Fibroblast of lung (primary cell): ENCODE data around the gene DLGAP3. TPM values are rescaled to one million over a fixed set of nuclear protein-coding genes. Genes with fewer than 3 reads are reported as not detected.

ENCODE experiments used
- DNase-seq, 2 donors: peaks; one replicate each; pipeline versions ENCODE4 v3.0.0 to v3.0.0-alpha.2; 2010; ENCODE audit warnings: low read depth in 2 of 2
- H2AFZ ChIP-seq: 2 replicates; pipeline ENCODE4 v1.5.1; 2012; ENCODE audit warnings: low read length, control low read depth, inconsistent platforms
- H3K27ac ChIP-seq: 2 replicates; pipeline ENCODE4 v1.5.1; 2011; ENCODE audit warnings: low read length, control low read depth; ENCODE audit not compliant: insufficient read depth
- H3K27me3 ChIP-seq: 2 replicates; pipeline ENCODE4 v1.5.1; 2011; ENCODE audit warnings: mild to moderate bottlenecking, low read length; ENCODE audit not compliant: control insufficient read depth, insufficient read depth
- H3K36me3 ChIP-seq: 2 replicates; pipeline ENCODE4 v1.5.1; 2011; ENCODE audit warnings: low read length; ENCODE audit not compliant: control insufficient read depth, insufficient read depth
- H3K4me1 ChIP-seq: 2 replicates; pipeline ENCODE4 v1.5.1; 2011; ENCODE audit warnings: low read length; ENCODE audit not compliant: control insufficient read depth, insufficient read depth; ENCODE audit errors: extremely low read depth
- H3K4me2 ChIP-seq: 2 replicates; pipeline ENCODE4 v1.5.1; 2011; ENCODE audit warnings: low read length, control low read depth; ENCODE audit not compliant: insufficient read depth; ENCODE audit errors: extremely low read depth
- H3K4me3 ChIP-seq, 4 experiments: fragments of 200-600 bp in 1 of 4; sonication (generic) in 1 of 4; replicated peaks in 1 of 4; 2 replicates each; pipeline ENCODE4 v1.5.1; 2011 to 2016; ENCODE audit warnings: low read length in 4 of 4, low read depth in 3 of 4, mild to moderate bottlenecking in 3 of 4, control low read depth in 2 of 4, inconsistent platforms in 1 of 4, mixed read lengths in 1 of 4; ENCODE audit not compliant: insufficient read depth in 1 of 4; ENCODE audit errors: control extremely low read depth in 1 of 4
- H3K79me2 ChIP-seq: 2 replicates; pipeline ENCODE4 v1.5.1; 2012; ENCODE audit warnings: mild to moderate bottlenecking, low read length, inconsistent platforms; ENCODE audit not compliant: control insufficient read depth, insufficient read depth
- H3K9ac ChIP-seq: 2 replicates; pipeline ENCODE4 v1.5.1; 2011; ENCODE audit warnings: mild to moderate bottlenecking, low read length, control low read depth; ENCODE audit not compliant: insufficient read depth
- H3K9me3 ChIP-seq: 2 replicates; pipeline ENCODE4 v1.5.1; 2012; ENCODE audit warnings: low read depth, low read length; ENCODE audit not compliant: control insufficient read depth, insufficient read depth
- H4K20me1 ChIP-seq: 2 replicates; pipeline ENCODE4 v1.5.1; 2011; ENCODE audit warnings: low read length; ENCODE audit not compliant: control insufficient read depth, insufficient read depth; ENCODE audit errors: extremely low read depth
- EZH2 ChIP-seq: IDR thresholded peaks from 2 replicates; pipeline ENCODE4 v1.5.1; 2012; ENCODE audit warnings: low read length, control low read depth, mild to moderate bottlenecking; ENCODE audit errors: missing control alignments
- polyA plus RNA-seq, 2 donors: library from polyadenylated mRNA; depleted of rRNA in 1 of 2; stranded (reverse) in 1 of 2; unstranded in 1 of 2; fragments of >200 nt; gene quantifications; 2 replicates each; pipeline ENCODE4 v1.2.1, GENCODE V29; 2011 to 2012; ENCODE audit warnings: missing spikeins in 1 of 2
- total RNA-seq: library from RNA; depleted of rRNA; stranded (reverse); fragments of >200 nt; gene quantifications from 2 replicates; pipeline ENCODE4 v1.2.1, GENCODE V29; 2014
- TF ChIP-seq, protein P1 (sequence below), 2 donors: IDR thresholded peaks in 1 of 2; conservative IDR thresholded peaks in 1 of 2; 1 replicate in 1 of 2; 2 replicates in 1 of 2; pipeline ENCODE4 v1.5.1; 2011 to 2012; ENCODE audit warnings: low read length in 2 of 2, control low read depth in 1 of 2, inconsistent platforms in 1 of 2, low read depth in 1 of 2, mild to moderate bottlenecking in 1 of 2

Gene DLGAP3
- total and polyA plus RNA-seq, 2 donors (not counting 1 experiment from before 2014, with no cell fraction given), result not detected

DNA sequence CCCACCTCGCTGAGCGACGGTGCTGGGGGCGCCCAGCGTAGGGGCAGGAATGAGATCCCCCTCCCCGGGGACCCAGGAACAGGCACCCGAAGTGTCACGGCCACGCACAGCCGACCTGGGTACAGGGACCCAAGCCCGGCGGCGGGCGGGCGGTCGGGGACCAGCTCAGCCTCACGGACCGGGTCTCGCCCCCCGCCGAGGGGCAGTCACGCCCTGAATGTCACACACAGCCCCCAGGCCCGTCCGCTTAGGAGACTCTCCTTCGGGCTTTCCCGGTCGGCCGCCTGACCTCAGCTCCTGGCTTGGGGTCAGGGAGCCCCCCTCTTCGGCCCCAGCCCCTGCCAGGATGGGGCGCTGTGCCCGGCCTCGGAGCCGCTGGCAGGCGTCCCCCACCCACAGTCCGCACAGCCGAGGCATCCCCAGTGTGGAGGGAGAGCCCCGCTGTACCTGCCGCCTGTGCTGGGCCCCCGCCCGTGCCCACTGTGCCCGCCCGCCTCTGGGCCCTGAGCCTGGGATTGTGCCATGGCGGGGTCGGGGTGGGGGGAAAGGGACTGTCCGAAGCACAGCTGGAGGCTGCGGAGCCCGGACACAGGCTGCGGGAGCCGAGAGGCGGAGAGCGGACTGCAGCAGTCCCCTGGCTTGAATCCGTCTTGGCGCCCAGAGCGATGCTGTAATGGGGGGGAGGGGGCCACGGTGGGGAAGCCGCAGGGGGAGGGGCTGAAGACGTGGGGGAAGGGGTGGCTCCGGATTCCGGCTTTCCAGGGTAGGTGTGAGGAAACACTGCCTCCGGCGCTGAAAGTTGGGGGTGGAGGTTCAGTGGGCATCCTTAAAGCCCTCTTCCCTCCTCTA is 627 bp upstream of the DLGAP3 start:
- no peak for DNase-seq

DNA sequence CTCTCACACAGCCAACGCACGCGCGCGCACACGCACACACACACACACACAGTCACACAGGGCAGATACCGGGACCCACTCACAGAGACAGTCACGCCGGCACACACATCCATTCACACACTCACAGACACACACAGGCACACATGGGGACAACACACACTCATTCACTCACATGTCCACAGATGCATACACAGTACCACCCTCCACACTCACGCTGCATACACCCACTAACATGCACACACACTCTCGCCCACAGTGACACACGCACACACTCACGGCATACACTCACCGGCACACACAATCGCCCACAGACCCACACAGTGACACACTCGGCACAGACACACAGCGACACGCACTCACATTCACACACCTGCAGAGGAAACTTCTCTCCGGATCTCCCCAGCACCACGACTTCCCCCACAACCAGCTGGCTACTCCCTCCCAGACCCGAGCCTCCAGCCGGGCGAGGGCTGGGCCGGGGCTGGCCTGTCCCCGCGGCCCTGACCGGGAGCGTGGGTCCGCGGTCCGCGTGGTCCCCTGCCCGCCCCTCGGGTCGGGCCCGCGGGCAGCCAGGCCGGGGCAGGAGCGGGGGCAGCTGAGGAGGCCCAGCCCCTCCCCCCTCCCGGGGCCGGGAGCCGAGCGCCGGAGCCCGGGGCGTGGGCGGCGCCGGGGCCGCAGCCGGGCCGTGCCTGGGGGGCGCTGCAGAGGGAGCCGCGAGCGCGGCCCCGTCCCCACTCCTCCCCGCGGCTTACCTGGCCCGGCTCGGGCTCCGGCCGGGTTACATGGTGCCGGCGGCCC is 552 bp downstream of the DLGAP3 start:
- no peak for DNase-seq
- peaks cover 38% of the 10 kb centered on the region for H3K27me3 ChIP-seq
- no peak overlapping the region for H3K27ac ChIP-seq
- TF ChIP-seq, protein P1, sequence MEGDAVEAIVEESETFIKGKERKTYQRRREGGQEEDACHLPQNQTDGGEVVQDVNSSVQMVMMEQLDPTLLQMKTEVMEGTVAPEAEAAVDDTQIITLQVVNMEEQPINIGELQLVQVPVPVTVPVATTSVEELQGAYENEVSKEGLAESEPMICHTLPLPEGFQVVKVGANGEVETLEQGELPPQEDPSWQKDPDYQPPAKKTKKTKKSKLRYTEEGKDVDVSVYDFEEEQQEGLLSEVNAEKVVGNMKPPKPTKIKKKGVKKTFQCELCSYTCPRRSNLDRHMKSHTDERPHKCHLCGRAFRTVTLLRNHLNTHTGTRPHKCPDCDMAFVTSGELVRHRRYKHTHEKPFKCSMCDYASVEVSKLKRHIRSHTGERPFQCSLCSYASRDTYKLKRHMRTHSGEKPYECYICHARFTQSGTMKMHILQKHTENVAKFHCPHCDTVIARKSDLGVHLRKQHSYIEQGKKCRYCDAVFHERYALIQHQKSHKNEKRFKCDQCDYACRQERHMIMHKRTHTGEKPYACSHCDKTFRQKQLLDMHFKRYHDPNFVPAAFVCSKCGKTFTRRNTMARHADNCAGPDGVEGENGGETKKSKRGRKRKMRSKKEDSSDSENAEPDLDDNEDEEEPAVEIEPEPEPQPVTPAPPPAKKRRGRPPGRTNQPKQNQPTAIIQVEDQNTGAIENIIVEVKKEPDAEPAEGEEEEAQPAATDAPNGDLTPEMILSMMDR (conservative IDR thresholded peaks at IDR 0.05 in 1 of 2, IDR thresholded peaks at IDR 0.05 in 1 of 2; ENCODE audit: low read depth in 1 of 2, low read length in 2 of 2), result no peak
- peak; percentile 100 for TF ChIP-seq EZH2
- no peaks in the 10 kb centered on the region for H4K20me1 ChIP-seq
- no peak overlapping the region for H2AFZ ChIP-seq
- no peak overlapping the region for H3K9ac ChIP-seq
- H3K4me2 ChIP-seq, result no peak overlapping the region
- H3K36me3 ChIP-seq, result no peaks in the 10 kb centered on the region
- no peaks in the 10 kb centered on the region for H3K79me2 ChIP-seq
- no peak overlapping the region for H3K4me3 ChIP-seq
- H3K9me3 ChIP-seq, result no peaks in the 10 kb centered on the region
- H3K4me1 ChIP-seq, result no peaks in the 10 kb centered on the region

More for the DNA sequence above, 627 bp upstream of the DLGAP3 start:
- H3K27me3 ChIP-seq, result peaks cover 40% of the 10 kb centered on the region
- TF ChIP-seq EZH2, result peak; percentile 95
- TF ChIP-seq, protein P1 (conservative IDR thresholded peaks at IDR 0.05 in 1 of 2, IDR thresholded peaks at IDR 0.05 in 1 of 2; ENCODE audit: low read depth in 1 of 2, low read length in 2 of 2), result no peak
- H3K79me2 ChIP-seq, result no peaks in the 10 kb centered on the region
- no peak overlapping the region for H3K27ac ChIP-seq
- H3K36me3 ChIP-seq, result no peaks in the 10 kb centered on the region
- peak overlapping the region in 1 of 4 experiments; percentile 20 for H3K4me3 ChIP-seq
- no peaks in the 10 kb centered on the region for H3K4me1 ChIP-seq
- H3K9me3 ChIP-seq, result no peaks in the 10 kb centered on the region
- no peak overlapping the region for H2AFZ ChIP-seq
- H3K9ac ChIP-seq, result no peak overlapping the region
- no peak overlapping the region for H3K4me2 ChIP-seq
- no peaks in the 10 kb centered on the region for H4K20me1 ChIP-seq

DNA sequence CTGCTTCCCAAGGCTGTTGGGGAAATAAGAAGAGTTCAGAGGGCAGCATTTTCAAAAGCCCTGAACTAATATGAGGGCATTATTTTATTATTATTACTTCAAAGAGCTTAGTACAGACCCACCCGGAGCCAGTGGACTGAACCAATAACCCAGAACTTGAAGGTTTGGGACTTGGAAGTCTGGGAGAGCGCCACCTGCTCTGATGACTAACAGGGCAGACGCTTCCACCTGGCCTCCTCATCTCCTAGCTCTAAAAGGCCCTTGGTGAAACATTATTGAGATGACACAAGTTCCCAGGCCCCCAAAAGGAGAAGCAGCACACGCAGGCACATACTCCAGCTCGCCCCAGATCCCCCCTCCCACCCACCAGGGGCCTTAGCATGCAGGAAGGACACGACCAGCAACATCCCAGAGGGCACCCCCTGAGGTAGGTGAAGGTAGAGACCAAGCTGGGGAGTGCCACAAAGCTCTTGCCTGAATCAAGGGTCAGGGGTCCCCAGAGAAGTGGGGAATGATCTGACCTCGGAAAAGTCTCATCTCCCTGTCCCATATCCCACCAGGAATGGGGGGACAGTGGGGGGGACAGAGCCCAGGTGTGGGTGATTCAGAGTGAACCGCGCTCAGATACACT is 1.3 kb downstream of the DLGAP3 start:
- TF ChIP-seq, protein P1 (conservative IDR thresholded peaks at IDR 0.05 in 1 of 2, IDR thresholded peaks at IDR 0.05 in 1 of 2; ENCODE audit: low read depth in 1 of 2, low read length in 2 of 2), result no peak
- H3K27me3 ChIP-seq, result peaks cover 36% of the 10 kb centered on the region
- H2AFZ ChIP-seq, result no peak overlapping the region
- H3K4me3 ChIP-seq, result no peak overlapping the region
- no peaks in the 10 kb centered on the region for H3K36me3 ChIP-seq
- no peaks in the 10 kb centered on the region for H3K4me1 ChIP-seq
- DNase-seq, result no peak
- no peak overlapping the region for H3K4me2 ChIP-seq
- H3K27ac ChIP-seq, result no peak overlapping the region
- H3K79me2 ChIP-seq, result no peaks in the 10 kb centered on the region
- no peaks in the 10 kb centered on the region for H4K20me1 ChIP-seq
- no peaks in the 10 kb centered on the region for H3K9me3 ChIP-seq
- no peak overlapping the region for H3K9ac ChIP-seq
